Endothelial cell of umbilical vein (primary cell): ENCODE results near the gene IQGAP2. TPM values are rescaled to one million over a fixed set of nuclear protein-coding genes. Genes with fewer than 3 reads are reported as not detected.

Experiments used
- BruUV-seq: library from RNA; stranded (reverse); fragments of 400-500 nt; replicated peaks from 2 replicates; lab custom pipeline; 2021; lab: Mats Ljungman, UMichigan
- CTCF ChIA-PET: fragments of 300-600, 350-600 bp; sonication (Branson Sonifier 250); formaldehyde crosslinking; loops from one replicate; lab custom pipeline; 2021; ENCODE audit warnings: antibody characterized with exemption, inconsistent platforms; lab: Charles Lee
- POLR2A ChIA-PET: fragments of 300-600, 350-600 bp; sonication (Branson Sonifier 250); formaldehyde crosslinking; loops from one replicate; lab custom pipeline; 2021; ENCODE audit warnings: antibody characterized with exemption, inconsistent platforms; lab: Charles Lee
- DNase-seq: peaks from one replicate; pipeline ENCODE4 v3.0.0-alpha.2; 2011; ENCODE audit warnings: low read depth, low spot score
- FAIRE-seq: peaks from 2 replicates; lab custom pipeline; 2011; peaks lifted over from hg19 to GRCh38; lab: Jason Lieb, UNC
- H2AFZ ChIP-seq: 2 replicates; pipeline ENCODE4 v1.6.0; 2012; ENCODE audit warnings: low read depth, low read length, control low read depth, inconsistent platforms
- H3K27ac ChIP-seq: 2 replicates; pipeline ENCODE4 v1.5.1; 2011; ENCODE audit warnings: low read depth, mild to moderate bottlenecking, control low read depth, low read length, moderate library complexity; ENCODE audit not compliant: insufficient read depth
- H3K27me3 ChIP-seq, 2 experiments: 2 replicates each; pipeline versions ENCODE4 v1.6.0 to v1.6.1; 2011; ENCODE audit warnings: low read length in 2 of 2, mixed read lengths in 1 of 2; ENCODE audit not compliant: control insufficient read depth in 2 of 2, insufficient read depth in 2 of 2
- H3K36me3 ChIP-seq, 2 experiments: 2 replicates in 1 of 2; 3 replicates in 1 of 2; pipeline ENCODE4 v1.5.1; 2011; ENCODE audit warnings: low read length in 2 of 2, mild to moderate bottlenecking in 1 of 2, moderate library complexity in 1 of 2; ENCODE audit not compliant: control insufficient read depth in 2 of 2, insufficient read depth in 2 of 2; ENCODE audit errors: extremely low read depth in 1 of 2
- H3K4me1 ChIP-seq: 3 replicates; pipeline ENCODE4 v1.5.1; 2011; ENCODE audit warnings: mild to moderate bottlenecking, low read length; ENCODE audit not compliant: control insufficient read depth, insufficient read depth; ENCODE audit errors: extremely low read depth
- H3K4me2 ChIP-seq: 2 replicates; pipeline ENCODE4 v1.6.1; 2011; ENCODE audit warnings: low read length, control low read depth, mixed read lengths; ENCODE audit not compliant: insufficient read depth
- H3K4me3 ChIP-seq, 3 experiments: fragments of 200-600 bp in 1 of 3; sonication (generic), shearing (Covaris generic) in 1 of 3; replicated peaks in 1 of 3; 2 replicates each; pipeline ENCODE4 v1.5.1; 2011 to 2016; ENCODE audit warnings: control low read depth in 3 of 3, low read length in 3 of 3, mild to moderate bottlenecking in 2 of 3, inconsistent platforms in 1 of 3, low read depth in 1 of 3, moderate library complexity in 1 of 3; ENCODE audit not compliant: insufficient read depth in 1 of 3
- H3K79me2 ChIP-seq: 2 replicates; pipeline ENCODE4 v1.6.0; 2012; ENCODE audit warnings: low read length, inconsistent platforms; ENCODE audit not compliant: control insufficient read depth, insufficient read depth
- H3K9ac ChIP-seq: replicated peaks from 2 replicates; pipeline ENCODE3; 2011; ENCODE audit warnings: low read length, control low read depth; ENCODE audit not compliant: insufficient read depth; ENCODE audit errors: extremely low read depth
- H3K9me1 ChIP-seq: replicated peaks from 3 replicates; pipeline ENCODE4 v1.6.0; 2011; ENCODE audit warnings: mild to moderate bottlenecking, low read length; ENCODE audit not compliant: control insufficient read depth, insufficient read depth; ENCODE audit errors: extremely low read depth
- H3K9me3 ChIP-seq: replicated peaks from 2 replicates; pipeline ENCODE4 v1.5.1; 2012; ENCODE audit warnings: low read length, inconsistent platforms; ENCODE audit not compliant: control insufficient read depth, insufficient read depth
- H4K20me1 ChIP-seq: replicated peaks from 2 replicates; pipeline ENCODE3; 2011; ENCODE audit warnings: mild to moderate bottlenecking, low read length; ENCODE audit not compliant: control insufficient read depth, insufficient read depth; ENCODE audit errors: extremely low read depth
- CTCF ChIP-seq, 2 donors: IDR thresholded peaks; 1 replicate in 1 of 2; 2 replicates in 1 of 2; pipeline ENCODE4 v1.5.1; 2011; ENCODE audit warnings: low read length in 2 of 2, mild to moderate bottlenecking in 2 of 2, moderate library complexity in 2 of 2, control low read depth in 1 of 2, inconsistent platforms in 1 of 2, low read depth in 1 of 2; ENCODE audit not compliant: insufficient read depth in 1 of 2; ENCODE audit errors: extremely low read depth in 1 of 2
- EZH2 ChIP-seq: IDR thresholded peaks from 2 replicates; pipeline ENCODE4 v1.6.1; 2012; ENCODE audit warnings: borderline replicate concordance, low read depth, mild to moderate bottlenecking, moderate library complexity, low read length, inconsistent platforms; ENCODE audit not compliant: severe bottlenecking
- FOS ChIP-seq: IDR thresholded peaks from 2 replicates; pipeline ENCODE4 v1.6.1; 2011; ENCODE audit warnings: mild to moderate bottlenecking, low read length, moderate library complexity, borderline replicate concordance; ENCODE audit not compliant: insufficient read depth
- GATA2 ChIP-seq: IDR thresholded peaks from 2 replicates; pipeline ENCODE4 v1.7.0; 2011; ENCODE audit warnings: low read depth, mild to moderate bottlenecking, moderate library complexity, mixed read lengths, low read length; ENCODE audit not compliant: insufficient read length, insufficient read depth
- JUN ChIP-seq: IDR thresholded peaks from 2 replicates; pipeline ENCODE4 v1.6.1; 2011; ENCODE audit warnings: borderline replicate concordance, low read depth; ENCODE audit not compliant: insufficient read length, insufficient read depth
- MAX ChIP-seq: IDR thresholded peaks from 2 replicates; pipeline ENCODE4 v1.6.1; 2011; ENCODE audit not compliant: insufficient read depth, insufficient read length
- MYC ChIP-seq: IDR thresholded peaks from one replicate; pipeline ENCODE4 v1.6.1; 2011; ENCODE audit warnings: mild to moderate bottlenecking, low read depth, low read length
- POLR2A ChIP-seq: IDR thresholded peaks from 2 replicates; pipeline ENCODE4 v1.6.1; 2012; ENCODE audit warnings: low read depth, mild to moderate bottlenecking, control low read depth, low read length
- POLR2AphosphoS5 ChIP-seq: IDR thresholded peaks from 2 replicates; pipeline ENCODE4 v1.6.1; 2012; ENCODE audit warnings: low read depth, mild to moderate bottlenecking, control low read depth, low read length, moderate library complexity; ENCODE audit not compliant: insufficient read depth
- dilution Hi-C: fragments of 300-500 bp; cut with MboI; formaldehyde crosslinking; loops from one replicate; pipeline ENCODE4 v1.15.0; 2019; ENCODE audit warnings: low sequenced_read_pairs; ENCODE audit not compliant: extremely low pct_ligation_motif_present
- intact Hi-C: fragments of 100-400 bp; cut with micrococcal nuclease; formaldehyde crosslinking; loops from one replicate; pipeline ENCODE4 v1.10.0; 2022
- polyA plus RNA-seq, 4 experiments: library from polyadenylated mRNA; depleted of rRNA in 3 of 4; stranded (reverse) in 3 of 4; unstranded in 1 of 4; fragments of >200 nt; gene quantifications; 2 replicates each; pipeline versions ENCODE4 v1.2.1 to v1.2.3, GENCODE V29; 2011 to 2012; ENCODE audit warnings: missing spikeins in 1 of 4
- total RNA-seq: library from RNA; stranded (reverse); gene quantifications from 2 replicates; pipeline ENCODE4 v1.2.3, GENCODE V29; 2021

Gene IQGAP2
- total and polyA plus RNA-seq, 2 donors (not counting 3 experiments of a cell fraction or from before 2014, with no cell fraction given) = 4.5 to 4.7 TPM

GRCh38 chr5:76723906-76724305, 320.8 kb downstream of the IQGAP2 start:
- Histone ChIP-seq H3K4me1 (peaks cover 38% of the 10 kb centered on the region), H3K27me3 (no peaks in the 10 kb centered on the region), H4K20me1 (peaks cover 36% of the 10 kb centered on the region), H3K79me2 (peaks cover 100% of the 10 kb centered on the region), H3K9me1 (no peaks in the 10 kb centered on the region), H3K9me3 (no peaks in the 10 kb centered on the region), H3K27ac (peak overlapping the region; percentile 15), H3K9ac (no peak overlapping the region), H2AFZ (no peak overlapping the region), H3K36me3 (peaks cover 0 to 38% of the 10 kb centered on the region in 2 experiments), H3K4me3 (no peak overlapping the region), H3K4me2 (no peak overlapping the region)
- BruUV-seq = no TSS peak
- CTCF ChIA-PET = interaction anchor here (0.6 to 9.8 kb wide), 3 partner anchors 13 to 51 kb away, joined by 3 to 79 read pairs (median 4); no protein-coding TSS in a partner anchor
- DNase-seq (no peak), FAIRE-seq (no peak)
- TF ChIP-seq EZH2 (no peak), CTCF (IDR thresholded peaks at IDR 0.05; ENCODE audit: extremely low read depth in 1 of 2, insufficient read depth in 1 of 2, low read depth in 1 of 2, low read length in 2 of 2) (no peak), MYC (no peak), GATA2 (no peak), MAX (no peak), POLR2A (no peak), FOS (no peak), JUN (no peak), POLR2AphosphoS5 (no peak)
- dilution Hi-C loops = no loop called here
- intact Hi-C loops = no loop called here
- POLR2A ChIA-PET = no interaction called here
